Suprapubic skin (tissue), 4 donors: ENCODE results near the gene SLC9A5. TPM values are rescaled to one million over a fixed set of nuclear protein-coding genes. Genes with fewer than 3 reads are reported as not detected.

Experiments
- DNase-seq, 2 donors: peaks; one replicate each; pipeline ENCODE4 v3.0.0-alpha.2; 2019; ENCODE audit warnings: low spot score in 2 of 2
- H3K27ac ChIP-seq: fragments of 200-600 bp; sonication (generic); one replicate; pipeline ENCODE4 v1.5.1; 2019
- H3K27me3 ChIP-seq: fragments of 200-600 bp; sonication (generic); one replicate; pipeline ENCODE4 v1.5.1; 2019
- H3K36me3 ChIP-seq: fragments of 200-600 bp; sonication (generic); one replicate; pipeline ENCODE4 v1.5.1; 2019
- H3K4me1 ChIP-seq: fragments of 200-600 bp; sonication (generic); one replicate; pipeline ENCODE4 v1.5.1; 2019
- H3K4me3 ChIP-seq: fragments of 200-600 bp; sonication (generic); one replicate; pipeline ENCODE4 v1.5.1; 2019; ENCODE audit warnings: mild to moderate bottlenecking
- H3K9me3 ChIP-seq: fragments of 200-600 bp; sonication (generic); one replicate; pipeline ENCODE4 v1.5.1; 2019
- CTCF ChIP-seq, 2 donors: fragments of 200-600 bp in 1 of 2; fragments of 450-650 bp in 1 of 2; sonication (generic) in 1 of 2; IDR thresholded peaks; one replicate each; pipeline ENCODE4 v1.5.1; 2016 to 2019; ENCODE audit warnings: antibody characterized with exemption in 2 of 2, mild to moderate bottlenecking in 1 of 2, moderate library complexity in 1 of 2
- EP300 ChIP-seq: sonication (generic); formaldehyde crosslinking; IDR thresholded peaks from one replicate; pipeline ENCODE4 v1.6.1; 2017; ENCODE audit warnings: antibody characterized with exemption
- POLR2A ChIP-seq, 2 donors: fragments of 450-650 bp; IDR thresholded peaks; one replicate each; pipeline ENCODE4 v1.6.1; 2017; ENCODE audit warnings: antibody characterized with exemption in 2 of 2, mild to moderate bottlenecking in 2 of 2, moderate library complexity in 2 of 2
- POLR2AphosphoS5 ChIP-seq, 3 donors: sonication (generic); formaldehyde crosslinking; IDR thresholded peaks; one replicate each; pipeline ENCODE4 v1.6.1; 2017; ENCODE audit warnings: antibody characterized with exemption in 3 of 3
- WGBS: methylation state at CpG from one replicate; pipeline ENCODE4 v1.1.5; 2018; 5-methylcytosine and 5-hydroxymethylcytosine counted together
- total RNA-seq, 4 donors: library from RNA; depleted of rRNA; stranded (reverse); fragments of >200 nt; gene quantifications; one replicate each; pipeline ENCODE4 v1.1.0, GENCODE V29; 2016

SLC9A5 gene
- total RNA-seq, 4 donors from 2014 or later: 0.26 to 0.64 (median 0.43) TPM

DNA sequence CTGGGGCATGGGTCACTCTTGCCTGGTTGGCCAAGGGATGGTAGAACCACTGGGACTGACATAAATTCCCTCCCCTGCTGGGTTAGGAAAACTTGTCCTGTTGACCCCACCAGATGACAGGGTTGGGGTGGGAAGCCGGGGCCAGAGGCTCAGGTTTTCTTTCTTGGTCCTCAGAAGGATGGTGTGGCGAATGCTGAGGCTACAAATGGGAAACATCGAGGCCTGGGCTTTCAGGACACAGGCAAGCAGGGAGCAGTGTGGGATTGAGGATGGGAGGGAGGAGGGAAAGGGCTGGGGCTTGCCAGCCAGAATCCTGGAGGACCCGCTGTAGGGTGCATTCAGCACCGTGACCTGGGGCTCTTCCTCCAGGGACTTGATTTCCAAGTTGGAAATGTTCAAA, 16.1 kb downstream of the SLC9A5 start:
- WGBS: 75% methylated on average over 5 of the region's 5 CpGs
- Histone ChIP-seq H3K4me3 (no peak overlapping the region), H3K9me3 (no peaks in the 10 kb centered on the region), H3K27ac (no peak overlapping the region), H3K36me3 (no peaks in the 10 kb centered on the region), H3K4me1 (no peaks in the 10 kb centered on the region), H3K27me3 (no peaks in the 10 kb centered on the region)
- no peak for DNase-seq
- TF ChIP-seq POLR2A (IDR thresholded peaks at IDR 0.05) (no peak), POLR2AphosphoS5 (IDR thresholded peaks at IDR 0.05) (no peak), EP300 (no peak), CTCF (IDR thresholded peaks at IDR 0.05) (no peak)

- H3K9me3 ChIP-seq: no peaks in the 10 kb centered on the region
- no peak overlapping the region for H3K27ac ChIP-seq
- H3K4me3 ChIP-seq: no peak overlapping the region
- no peaks in the 10 kb centered on the region for H3K36me3 ChIP-seq
- no peaks in the 10 kb centered on the region for H3K27me3 ChIP-seq
- 54% methylated on average over 7 of the region's 8 CpGs for WGBS
- no peak for DNase-seq
- no peak for TF ChIP-seq CTCF (IDR thresholded peaks at IDR 0.05)
- no peak for TF ChIP-seq POLR2AphosphoS5 (IDR thresholded peaks at IDR 0.05)
- no peak for TF ChIP-seq EP300
- no peak for TF ChIP-seq POLR2A (IDR thresholded peaks at IDR 0.05)
- H3K4me1 ChIP-seq: no peaks in the 10 kb centered on the region
Observed at GRCh38 chr16:67265834-67266233, 17.1 kb downstream of the SLC9A5 start.

GRCh38 chr16:67268136-67268579, 19.4 kb downstream of the SLC9A5 start:
- 53% methylated on average over 5 of the region's 5 CpGs for WGBS
- no peak for DNase-seq
- H3K36me3 ChIP-seq: no peaks in the 10 kb centered on the region
- H3K27ac ChIP-seq: no peak overlapping the region
- no peak for TF ChIP-seq CTCF (IDR thresholded peaks at IDR 0.05)
- no peak for TF ChIP-seq POLR2AphosphoS5 (IDR thresholded peaks at IDR 0.05)
- TF ChIP-seq EP300: no peak
- no peak for TF ChIP-seq POLR2A (IDR thresholded peaks at IDR 0.05)
- H3K9me3 ChIP-seq: no peaks in the 10 kb centered on the region
- no peak overlapping the region for H3K4me3 ChIP-seq
- no peaks in the 10 kb centered on the region for H3K4me1 ChIP-seq
- H3K27me3 ChIP-seq: no peaks in the 10 kb centered on the region

DNA sequence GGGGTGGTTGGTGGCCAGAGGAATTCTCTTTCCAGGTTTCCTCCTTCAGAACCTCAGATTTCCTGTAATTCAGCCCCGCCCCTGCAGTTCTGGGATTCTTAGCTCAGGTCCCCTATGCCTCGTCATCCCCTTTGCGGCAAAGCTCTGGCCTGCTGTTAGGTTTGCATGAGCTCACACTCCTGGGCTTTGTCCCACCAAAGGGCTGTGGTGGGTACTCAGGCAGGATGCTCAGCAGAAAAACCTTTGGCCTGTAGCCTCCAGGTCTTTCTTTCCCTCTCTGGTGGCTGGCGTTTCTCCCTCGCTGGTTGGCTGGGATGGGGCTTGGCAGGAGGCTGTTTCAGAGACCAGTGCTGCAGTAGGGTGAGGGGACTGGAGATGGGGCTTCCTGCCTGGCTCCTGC, 21.0 kb downstream of the SLC9A5 start:
- Histone ChIP-seq H3K27me3 (no peaks in the 10 kb centered on the region), H3K4me3 (no peak overlapping the region), H3K36me3 (no peaks in the 10 kb centered on the region), H3K27ac (no peak overlapping the region), H3K9me3 (no peaks in the 10 kb centered on the region), H3K4me1 (no peaks in the 10 kb centered on the region)
- WGBS: 41% methylated on average over 5 of the region's 5 CpGs
- TF ChIP-seq POLR2A (IDR thresholded peaks at IDR 0.05) (no peak), EP300 (no peak), POLR2AphosphoS5 (IDR thresholded peaks at IDR 0.05) (no peak), CTCF (IDR thresholded peaks at IDR 0.05) (no peak)
- DNase-seq: no peak

GRCh38 chr16:67270931-67271338, 22.2 kb downstream of the SLC9A5 start:
- H3K27ac ChIP-seq: no peak overlapping the region
- H3K27me3 ChIP-seq: no peaks in the 10 kb centered on the region
- peaks cover 7% of the 10 kb centered on the region for H3K36me3 ChIP-seq
- no peak for TF ChIP-seq POLR2A (IDR thresholded peaks at IDR 0.05)
- no peaks in the 10 kb centered on the region for H3K4me1 ChIP-seq
- H3K9me3 ChIP-seq: no peaks in the 10 kb centered on the region
- DNase-seq: no peak
- no peak overlapping the region for H3K4me3 ChIP-seq
- WGBS: 85% methylated on average over 11 of the region's 11 CpGs

DNA sequence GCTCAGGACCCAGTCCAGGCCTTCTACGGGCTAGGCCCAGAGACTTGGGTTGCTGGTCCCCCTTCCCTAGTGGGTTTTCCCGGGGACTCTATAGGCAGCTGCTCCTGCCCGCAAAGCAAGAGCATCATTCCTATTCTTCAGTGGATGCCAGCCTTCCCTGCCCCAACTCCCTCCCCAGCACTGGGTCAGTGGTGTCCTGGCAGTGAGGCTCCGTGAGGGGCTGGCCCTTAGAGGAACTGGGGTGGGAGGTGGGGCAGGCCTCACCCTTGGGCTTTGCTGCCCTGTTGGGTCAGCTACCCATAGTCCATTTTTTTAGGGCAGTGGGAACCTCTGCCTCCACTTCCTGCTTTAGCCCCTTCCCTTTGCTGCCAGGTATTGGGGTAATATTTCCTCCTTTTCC, 22.7 kb downstream of the SLC9A5 start:
- Histone ChIP-seq H3K36me3 (peaks cover 13% of the 10 kb centered on the region), H3K27me3 (no peaks in the 10 kb centered on the region), H3K4me3 (no peak overlapping the region), H3K4me1 (no peaks in the 10 kb centered on the region), H3K9me3 (no peaks in the 10 kb centered on the region), H3K27ac (no peak overlapping the region)
- no peak for DNase-seq
- WGBS: 98% methylated on average over 4 of the region's 4 CpGs
- TF ChIP-seq POLR2A (IDR thresholded peaks at IDR 0.05): no peak
- TF ChIP-seq CTCF (IDR thresholded peaks at IDR 0.05): no peak
- TF ChIP-seq POLR2AphosphoS5 (IDR thresholded peaks at IDR 0.05): no peak
- TF ChIP-seq EP300: no peak
